H1 (cell line): ENCODE measurements around the gene NPFF. TPM values are rescaled to one million over a fixed set of nuclear protein-coding genes. Genes with fewer than 3 reads are reported as not detected.

Source experiments
- CTCF ChIA-PET: fragments of 300-600 bp; sonication (Branson Sonifier 250); formaldehyde crosslinking; loops from one replicate; lab custom pipeline; 2021; ENCODE audit not compliant: partially characterized antibody; lab: Charles Lee
- POLR2A ChIA-PET: fragments of 300-600 bp; sonication (Branson Sonifier 250); formaldehyde crosslinking; loops from one replicate; lab custom pipeline; 2021; ENCODE audit warnings: inconsistent platforms; ENCODE audit not compliant: partially characterized antibody; lab: Charles Lee
- DNase-seq, 2 experiments: peaks; one replicate each; pipeline versions ENCODE4 v3.0.0 to v3.0.0-alpha.2; 2010 to 2022; ENCODE audit warnings: low spot score in 2 of 2, low read depth in 1 of 2, mixed read lengths in 1 of 2
- FAIRE-seq: peaks from 2 replicates; lab custom pipeline; 2011; peaks lifted over from hg19 to GRCh38; lab: Jason Lieb, UNC
- H2AFZ ChIP-seq: 2 replicates; pipeline ENCODE4 v1.8.1; 2012; ENCODE audit warnings: low read length, inconsistent platforms
- H2AK5ac ChIP-seq: 2 replicates; pipeline ENCODE4 v1.6.1; 2013; ENCODE audit warnings: low read depth, low read length
- H2BK120ac ChIP-seq: replicated peaks from 2 replicates; pipeline ENCODE3; 2013; ENCODE audit warnings: low read depth, low read length, inconsistent platforms
- H2BK12ac ChIP-seq: 2 replicates; pipeline ENCODE4 v1.6.1; 2013; ENCODE audit warnings: low read depth, low read length
- H2BK15ac ChIP-seq: 2 replicates; pipeline ENCODE4 v1.6.1; 2013; ENCODE audit warnings: low read length
- H2BK20ac ChIP-seq: 2 replicates; pipeline ENCODE4 v1.6.1; 2013; ENCODE audit warnings: low read length
- H2BK5ac ChIP-seq: 2 replicates; pipeline ENCODE4 v1.6.1; 2013; ENCODE audit warnings: low read depth, low read length
- H3K14ac ChIP-seq: 2 replicates; pipeline ENCODE4 v1.6.1; 2013; ENCODE audit warnings: inconsistent platforms; ENCODE audit not compliant: insufficient read length
- H3K18ac ChIP-seq: 2 replicates; pipeline ENCODE4 v1.6.1; 2013; ENCODE audit warnings: low read length; ENCODE audit errors: extremely low read depth
- H3K23ac ChIP-seq: 2 replicates; pipeline ENCODE4 v1.6.1; 2013; ENCODE audit warnings: inconsistent platforms; ENCODE audit not compliant: insufficient read length
- H3K23me2 ChIP-seq: 2 replicates; pipeline ENCODE4 v1.6.1; 2013; ENCODE audit warnings: low read depth, low read length
- H3K27ac ChIP-seq: 2 replicates; pipeline ENCODE4 v1.6.1; 2011; ENCODE audit warnings: low read depth, low read length, inconsistent platforms
- H3K27me3 ChIP-seq, 4 experiments: replicated peaks in 1 of 4; 1 replicate in 1 of 4; 2 replicates in 3 of 4; pipeline versions ENCODE4 v1.6.1 to v1.8.1; 2011 to 2013; ENCODE audit warnings: low read length in 3 of 4, mild to moderate bottlenecking in 3 of 4, inconsistent platforms in 2 of 4, mixed read lengths in 2 of 4, moderate library complexity in 1 of 4; ENCODE audit not compliant: control insufficient read depth in 3 of 4, insufficient read depth in 3 of 4; ENCODE audit errors: extremely low read depth in 1 of 4
- H3K36me3 ChIP-seq, 4 experiments: 2 replicates each; pipeline versions ENCODE4 v1.6.1 to v1.8.1; 2011 to 2013; ENCODE audit warnings: mild to moderate bottlenecking in 4 of 4, low read length in 3 of 4, moderate library complexity in 2 of 4, control low read depth in 1 of 4, inconsistent platforms in 1 of 4; ENCODE audit not compliant: insufficient read depth in 4 of 4, control insufficient read depth in 2 of 4
- H3K4ac ChIP-seq: replicated peaks from 2 replicates; pipeline ENCODE3; 2013; ENCODE audit warnings: low read length, low read depth, mixed read lengths, inconsistent platforms; ENCODE audit not compliant: insufficient read length
- H3K4me1 ChIP-seq, 4 experiments: replicated peaks in 1 of 4; 1 replicate in 1 of 4; 2 replicates in 3 of 4; pipeline versions ENCODE4 v1.6.1 to v1.8.1; 2011 to 2013; ENCODE audit warnings: low read length in 3 of 4, inconsistent platforms in 2 of 4, mixed read lengths in 1 of 4; ENCODE audit not compliant: insufficient read depth in 4 of 4, control insufficient read depth in 3 of 4
- H3K4me2 ChIP-seq, 2 experiments: 2 replicates each; pipeline versions ENCODE4 v1.6.1 to v1.8.1; 2011 to 2013; ENCODE audit warnings: low read depth in 2 of 2, low read length in 2 of 2, control low read depth in 1 of 2, inconsistent platforms in 1 of 2, mild to moderate bottlenecking in 1 of 2; ENCODE audit not compliant: insufficient read depth in 1 of 2
- H3K4me3 ChIP-seq, 4 experiments: fragments of 200-600, 300-600 bp in 1 of 4; sonication (generic), shearing (Covaris generic), sonication (Bioruptor Twin) in 1 of 4; 2 replicates each; pipeline versions ENCODE4 v1.5.1 to v1.8.1; 2011 to 2016; ENCODE audit warnings: low read length in 4 of 4, low read depth in 3 of 4, control low read depth in 2 of 4, inconsistent platforms in 2 of 4, mild to moderate bottlenecking in 2 of 4, mixed read lengths in 1 of 4, moderate library complexity in 1 of 4; ENCODE audit not compliant: insufficient read depth in 2 of 4; ENCODE audit errors: extremely low read depth in 1 of 4
- H3K56ac ChIP-seq: replicated peaks from 2 replicates; pipeline ENCODE3; 2013; ENCODE audit warnings: low read depth, mild to moderate bottlenecking, mixed read lengths, low read length, inconsistent platforms; ENCODE audit not compliant: insufficient read length
- H3K79me1 ChIP-seq: 2 replicates; pipeline ENCODE4 v1.6.1; 2013; ENCODE audit warnings: low read depth, low read length, control low read depth
- H3K79me2 ChIP-seq, 2 experiments: 2 replicates each; pipeline versions ENCODE4 v1.6.1 to v1.8.1; 2012 to 2013; ENCODE audit warnings: low read length in 2 of 2, mild to moderate bottlenecking in 2 of 2, inconsistent platforms in 1 of 2; ENCODE audit not compliant: insufficient read depth in 2 of 2, control insufficient read depth in 1 of 2
- H3K9ac ChIP-seq, 4 experiments: replicated peaks in 1 of 4; 1 replicate in 1 of 4; 2 replicates in 3 of 4; pipeline versions ENCODE4 v1.6.1 to v1.8.1; 2011 to 2013; ENCODE audit warnings: low read depth in 3 of 4, low read length in 3 of 4, control low read depth in 2 of 4, mild to moderate bottlenecking in 2 of 4, moderate library complexity in 2 of 4, inconsistent platforms in 1 of 4; ENCODE audit errors: extremely low read depth in 1 of 4
- H3K9me3 ChIP-seq, 2 experiments: 2 replicates each; pipeline versions ENCODE4 v1.6.1 to v1.8.1; 2012 to 2013; ENCODE audit warnings: mild to moderate bottlenecking in 2 of 2, moderate library complexity in 2 of 2, control low read depth in 1 of 2, inconsistent platforms in 1 of 2, low read depth in 1 of 2, low read length in 1 of 2, mixed read lengths in 1 of 2; ENCODE audit not compliant: insufficient read depth in 2 of 2
- H4K20me1 ChIP-seq, 2 experiments: replicated peaks in 1 of 2; 2 replicates each; pipeline versions ENCODE3 to v1.8.1; 2011 to 2013; ENCODE audit warnings: inconsistent platforms in 2 of 2, low read length in 2 of 2, mild to moderate bottlenecking in 1 of 2; ENCODE audit not compliant: insufficient read depth in 2 of 2, control insufficient read depth in 1 of 2
- H4K5ac ChIP-seq: 2 replicates; pipeline ENCODE4 v1.6.1; 2013; ENCODE audit warnings: low read length, low read depth, mixed read lengths, inconsistent platforms; ENCODE audit not compliant: insufficient read length
- H4K8ac ChIP-seq: 2 replicates; pipeline ENCODE4 v1.8.0; 2013; ENCODE audit warnings: mild to moderate bottlenecking, moderate library complexity, low read length, inconsistent platforms; ENCODE audit not compliant: insufficient read depth; ENCODE audit errors: extremely low read depth
- H4K91ac ChIP-seq: replicated peaks from 2 replicates; pipeline ENCODE3; 2013; ENCODE audit warnings: low read length, mixed read lengths, inconsistent platforms; ENCODE audit not compliant: insufficient read length
- ATF3 ChIP-seq: IDR thresholded peaks from 2 replicates; pipeline ENCODE4 v1.6.1; 2011; ENCODE audit warnings: low read depth, mild to moderate bottlenecking, low read length; ENCODE audit not compliant: insufficient read depth
- CBX8 ChIP-seq: fragments of 300-800, 300-1000 bp; sonication (generic); IDR thresholded peaks from 2 replicates; pipeline ENCODE4 v1.7.1; 2016; ENCODE audit warnings: low read depth, low read length, borderline replicate concordance
- CHD1 ChIP-seq: IDR thresholded peaks from 2 replicates; pipeline ENCODE4 v1.6.1; 2012; ENCODE audit warnings: low read depth, low read length, improper control_type of control experiment
- CTBP2 ChIP-seq: IDR thresholded peaks from 2 replicates; pipeline ENCODE4 v1.7.0; 2011; ENCODE audit warnings: borderline replicate concordance, mild to moderate bottlenecking, moderate library complexity, mixed read lengths, low read length; ENCODE audit not compliant: insufficient read depth, insufficient read length
- JUN ChIP-seq: IDR thresholded peaks from 2 replicates; pipeline ENCODE4 v1.6.1; 2011; ENCODE audit warnings: low read depth, mild to moderate bottlenecking, improper control_type of control experiment, low read length
- KDM1A ChIP-seq: fragments of 200-600, 300-600 bp; sonication (generic); IDR thresholded peaks from 2 replicates; pipeline ENCODE4 v1.7.1; 2016; ENCODE audit warnings: mild to moderate bottlenecking, low read length, borderline replicate concordance
- NANOG ChIP-seq: IDR thresholded peaks from 2 replicates; pipeline ENCODE4 v1.6.1; 2011; ENCODE audit warnings: low read length, low read depth, mild to moderate bottlenecking, inconsistent platforms; ENCODE audit not compliant: insufficient read depth, poor library complexity, severe bottlenecking
- PHF8 ChIP-seq: fragments of 200-600 bp; sonication (generic); conservative IDR thresholded peaks from 2 replicates; pipeline ENCODE4 v1.7.1; 2012; ENCODE audit warnings: low read depth, mild to moderate bottlenecking, inconsistent platforms, low read length, moderate library complexity
- RFX5 ChIP-seq: IDR thresholded peaks from 2 replicates; pipeline ENCODE4 v1.6.1; 2011; ENCODE audit warnings: low read depth, low read length, improper control_type of control experiment, borderline replicate concordance
- SAP30 ChIP-seq: fragments of 300-600 bp; sonication (generic); IDR thresholded peaks from 2 replicates; pipeline ENCODE4 v1.7.1; 2012; ENCODE audit warnings: low read length, moderate library complexity, mild to moderate bottlenecking, inconsistent platforms; ENCODE audit not compliant: insufficient read depth, insufficient replicate concordance
- SIRT6 ChIP-seq: IDR thresholded peaks from one replicate; pipeline ENCODE4 v1.7.1; 2012; ENCODE audit warnings: low read length, inconsistent platforms
- SRF ChIP-seq: IDR thresholded peaks from 2 replicates; pipeline ENCODE4 v1.6.1; 2011; ENCODE audit warnings: mild to moderate bottlenecking, low read depth, low read length, moderate library complexity
- ZNF274 ChIP-seq: IDR thresholded peaks from 2 replicates; pipeline ENCODE4 v1.7.0; 2012; ENCODE audit warnings: low read length, borderline replicate concordance; ENCODE audit errors: extremely low read depth
- WGBS, 2 experiments: shearing (Covaris generic) in 1 of 2; methylation state at CpG; one replicate each; pipeline versions ENCODE4 v1.1.6 to v1.1.7; 2013 to 2015; ENCODE audit warnings: low lambda C conversion rate in 2 of 2, mixed read lengths in 2 of 2, inconsistent platforms in 1 of 2, low coverage in 1 of 2, missing lambda C conversion rate in 1 of 2; ENCODE audit not compliant: insufficient replicate concordance in 2 of 2, insufficient coverage in 1 of 2, insufficient read length in 1 of 2; ENCODE audit errors: extremely low coverage in 1 of 2, missing lambda C conversion rate in 1 of 2; 5-methylcytosine and 5-hydroxymethylcytosine counted together
- polyA plus RNA-seq, 7 experiments: library from polyadenylated mRNA; depleted of rRNA in 3 of 7; stranded (reverse) in 5 of 7; unstranded in 2 of 7; fragments of >200 nt in 5 of 7; fragments of 200-250 nt in 2 of 7; gene quantifications; 1 replicate in 5 of 7; 2 replicates in 1 of 7; 4 replicates in 1 of 7; pipeline versions ENCODE4 v1.2.1 to v1.2.3, GENCODE V29; 2011 to 2013; ENCODE audit warnings: missing spikeins in 2 of 7, mixed read lengths in 2 of 7
- total RNA-seq: library from RNA; stranded (reverse); fragmentation: NEBNext Ultra II Directional; extraction: Animal tissue kit (Norgen Biotek cat#: 25700); gene quantifications from 2 replicates; pipeline ENCODE4 v1.2.1, GENCODE V29; 2021

The NPFF gene
- total and polyA plus RNA-seq, 2 of the 8 experiments (the other 6 are each of a cell fraction or from before 2014, with no cell fraction given), result not detected

- Histone ChIP-seq H3K79me1 (peaks cover 10% of the 10 kb centered on the region), H3K9ac (no peak overlapping the region), H3K4ac (no peak overlapping the region), H4K20me1 (no peaks in the 10 kb centered on the region), H3K23me2 (peaks cover 32% of the 10 kb centered on the region), H2BK12ac (peak overlapping the region; percentile 54; the same call in 1 of the 2 replicates), H3K14ac (no peak overlapping the region), H3K4me2 (peak overlapping the region; percentile 53 to 54; a peak in 2 of 4 replicates), H3K9me3 (no peaks in the 10 kb centered on the region), H3K23ac (no peak overlapping the region), H3K36me3 (no peaks in the 10 kb centered on the region), H3K4me1 (peaks cover 15 to 54% (median 24%) of the 10 kb centered on the region in 4 experiments), H2BK20ac (no peak overlapping the region), H2BK5ac (no peak overlapping the region), H2BK120ac (no peak overlapping the region), H3K4me3 (peak overlapping the region in 1 of 4 experiments; percentile 27; a peak in 1 of 8 replicates), H3K27ac (no peak overlapping the region), H3K56ac (no peak overlapping the region), H3K18ac (no peak overlapping the region), H4K8ac (no peak overlapping the region), H3K27me3 (no peaks in the 10 kb centered on the region), H2BK15ac (peak overlapping the region; percentile 98), H2AK5ac (no peak overlapping the region), H4K5ac (no peak overlapping the region), H3K79me2 (peaks cover 0 to 20% of the 10 kb centered on the region in 2 experiments; a peak in 2 of 4 replicates), H2AFZ (no peak overlapping the region), H4K91ac (no peak overlapping the region)
- TF ChIP-seq SAP30 (no peak), RFX5 (no peak), ZNF274 (no peak), SIRT6 (no peak), NANOG (no peak), CBX8 (no peak), ATF3 (no peak), CHD1 (no peak), SRF (no peak), PHF8 (no peak), KDM1A (no peak), JUN (no peak), CTBP2 (no peak)
- WGBS, 2 experiments, result 80% methylated on average over 1 of the region's 1 CpG; no CpG with 5 or more reads in 1 of the 2 experiments
- FAIRE-seq, result no peak
- ChIA-PET POLR2A (interaction anchor here (1.4 to 67.0 kb wide), 4 partner anchors 3 to 175 kb away, joined by 4 to 3397 read pairs (median 1728); partner anchors contain the start of genes AAAS, MAP3K12, NPFF and PCBP2), CTCF (interaction anchor here (2.1 to 5.5 kb wide), 2 partner anchors 12 to 14 kb away, joined by 8 to 41 read pairs; no protein-coding TSS in a partner anchor)
- no peak for DNase-seq
Measured at GRCh38 chr12:53496752-53497032, 10.6 kb downstream of the NPFF start.
